Spleen (tissue), 7 donors: ENCODE data around the gene HEATR9.

Source experiments
- POLR2A ChIP-seq, 3 donors: fragments of 450-650 bp; IDR thresholded peaks; one replicate each; pipeline ENCODE4 v1.5.1; 2017; ENCODE audit warnings: antibody characterized with exemption in 3 of 3, mild to moderate bottlenecking in 1 of 3
- POLR2AphosphoS5 ChIP-seq, 3 donors: sonication (generic); formaldehyde crosslinking; IDR thresholded peaks; one replicate each; pipeline ENCODE4 v1.5.1; 2017; ENCODE audit warnings: antibody characterized with exemption in 3 of 3
- TF ChIP-seq, protein P1 (sequence below), 11 experiments: fragments of 200-600 bp in 7 of 11; fragments of 450-650 bp in 4 of 11; sonication (generic) in 4 of 11; IDR thresholded peaks in 8 of 11; conservative IDR thresholded peaks in 3 of 11; 1 replicate in 7 of 11; 2 replicates in 4 of 11; pipeline versions ENCODE4 v1.4.0 to v1.8.0; 2016 to 2021; ENCODE audit warnings: antibody characterized with exemption in 11 of 11, inconsistent platforms in 4 of 11, mild to moderate bottlenecking in 1 of 11
- donor health status: DM: no; HTN: no; CAD: no; lungs with moderate emphysema.
- donor health status: DM: no; HTN: no; CAD: no.
- donor health status: DM: no; HTN: no; CAD: no.

- TF ChIP-seq, protein P1, sequence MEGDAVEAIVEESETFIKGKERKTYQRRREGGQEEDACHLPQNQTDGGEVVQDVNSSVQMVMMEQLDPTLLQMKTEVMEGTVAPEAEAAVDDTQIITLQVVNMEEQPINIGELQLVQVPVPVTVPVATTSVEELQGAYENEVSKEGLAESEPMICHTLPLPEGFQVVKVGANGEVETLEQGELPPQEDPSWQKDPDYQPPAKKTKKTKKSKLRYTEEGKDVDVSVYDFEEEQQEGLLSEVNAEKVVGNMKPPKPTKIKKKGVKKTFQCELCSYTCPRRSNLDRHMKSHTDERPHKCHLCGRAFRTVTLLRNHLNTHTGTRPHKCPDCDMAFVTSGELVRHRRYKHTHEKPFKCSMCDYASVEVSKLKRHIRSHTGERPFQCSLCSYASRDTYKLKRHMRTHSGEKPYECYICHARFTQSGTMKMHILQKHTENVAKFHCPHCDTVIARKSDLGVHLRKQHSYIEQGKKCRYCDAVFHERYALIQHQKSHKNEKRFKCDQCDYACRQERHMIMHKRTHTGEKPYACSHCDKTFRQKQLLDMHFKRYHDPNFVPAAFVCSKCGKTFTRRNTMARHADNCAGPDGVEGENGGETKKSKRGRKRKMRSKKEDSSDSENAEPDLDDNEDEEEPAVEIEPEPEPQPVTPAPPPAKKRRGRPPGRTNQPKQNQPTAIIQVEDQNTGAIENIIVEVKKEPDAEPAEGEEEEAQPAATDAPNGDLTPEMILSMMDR (IDR thresholded peaks at IDR 0.05 in 8 of 11, conservative IDR thresholded peaks at IDR 0.05 in 3 of 11) = no peak
- no peak for TF ChIP-seq POLR2AphosphoS5 (IDR thresholded peaks at IDR 0.05)
- no peak for TF ChIP-seq POLR2A (IDR thresholded peaks at IDR 0.05)
Observed at GRCh38 chr17:35877345-35878029, 8.8 kb upstream of the HEATR9 start.
